MM.1S (cell line): Measurements from ENCODE around the gene CDC27.

Source experiments
- DNase-seq: peaks from one replicate; pipeline ENCODE4 v3.0.0-alpha.2; 2015
- H2AFZ ChIP-seq: fragments of 300-600 bp; sonication (generic); 2 replicates; pipeline ENCODE4 v1.6.0; 2016; ENCODE audit warnings: antibody characterized with exemption, low read length
- H3F3A ChIP-seq: fragments of 300-600 bp; sonication (generic); 2 replicates; pipeline ENCODE4 v1.6.1; 2016; ENCODE audit warnings: mild to moderate bottlenecking, antibody characterized with exemption, low read length, moderate library complexity, mixed read lengths; ENCODE audit not compliant: insufficient read depth
- H3K27ac ChIP-seq: fragments of 300-600 bp; sonication (generic); 2 replicates; pipeline ENCODE4 v1.5.1; 2016; ENCODE audit warnings: mild to moderate bottlenecking, low read length
- H3K27me3 ChIP-seq: fragments of 300-600 bp; sonication (generic); replicated peaks from 2 replicates; pipeline ENCODE4 v1.6.0; 2016; ENCODE audit warnings: low read length; ENCODE audit not compliant: insufficient read depth
- H3K36me3 ChIP-seq: fragments of 300-600 bp; sonication (generic); replicated peaks from 2 replicates; pipeline ENCODE4 v1.6.1; 2016; ENCODE audit warnings: mild to moderate bottlenecking, low read length, mixed read lengths; ENCODE audit not compliant: insufficient read depth
- H3K4me1 ChIP-seq: fragments of 300-600 bp; sonication (generic); 2 replicates; pipeline ENCODE4 v1.6.1; 2016; ENCODE audit warnings: low read length, mixed read lengths
- H3K4me2 ChIP-seq: fragments of 300-600 bp; sonication (generic); 2 replicates; pipeline ENCODE4 v1.6.0; 2016; ENCODE audit warnings: low read depth, low read length
- H3K4me3 ChIP-seq: fragments of 300-600 bp; sonication (generic); 2 replicates; pipeline ENCODE4 v1.5.1; 2016; ENCODE audit warnings: low read length, mixed read lengths
- H3K79me2 ChIP-seq: fragments of 300-600 bp; sonication (generic); 2 replicates; pipeline ENCODE4 v1.6.1; 2016; ENCODE audit warnings: mixed run types, low read length, mixed read lengths
- H3K9ac ChIP-seq: fragments of 300-600 bp; sonication (generic); 2 replicates; pipeline ENCODE4 v1.6.1; 2016; ENCODE audit warnings: low read length, mixed read lengths
- H3K9me2 ChIP-seq: fragments of 300-600 bp; sonication (generic); replicated peaks from 2 replicates; pipeline ENCODE4 v1.6.1; 2016; ENCODE audit warnings: mild to moderate bottlenecking, low read length, mixed read lengths; ENCODE audit not compliant: insufficient read depth
- H3K9me3 ChIP-seq: fragments of 300-600 bp; sonication (generic); replicated peaks from 2 replicates; pipeline ENCODE4 v1.6.1; 2016; ENCODE audit warnings: mild to moderate bottlenecking, low read length, mixed read lengths; ENCODE audit not compliant: insufficient read depth
- H4K20me1 ChIP-seq: fragments of 300-600 bp; sonication (generic); 2 replicates; pipeline ENCODE4 v1.6.1; 2016; ENCODE audit warnings: mild to moderate bottlenecking, low read length, moderate library complexity, mixed read lengths; ENCODE audit not compliant: insufficient read depth
- CTCF ChIP-seq: fragments of 300-600 bp; sonication (generic); IDR thresholded peaks from 2 replicates; pipeline ENCODE4 v1.5.1; 2016; ENCODE audit warnings: antibody characterized with exemption, low read length, mixed read lengths
- EZH2 ChIP-seq: fragments of 300-600 bp; sonication (generic); optimal IDR thresholded peaks from 2 replicates; pipeline ENCODE3; 2017; ENCODE audit warnings: low read depth, mild to moderate bottlenecking, antibody characterized with exemption, low read length, mixed read lengths
- EZH2phosphoT487 ChIP-seq: fragments of 300-600 bp; sonication (generic); IDR thresholded peaks from 2 replicates; pipeline ENCODE4 v1.6.1; 2018; ENCODE audit warnings: antibody characterized with exemption, low read length

The CDC27 gene

GRCh38 chr17:47214931-47215330 is 25.8 kb upstream of the CDC27 start:
- H3K27ac ChIP-seq, result no peak overlapping the region
- H4K20me1 ChIP-seq, result no peaks in the 10 kb centered on the region
- H3F3A ChIP-seq, result no peaks in the 10 kb centered on the region
- no peaks in the 10 kb centered on the region for H3K27me3 ChIP-seq
- H3K4me1 ChIP-seq, result peaks cover 12% of the 10 kb centered on the region
- no peak overlapping the region for H3K4me3 ChIP-seq
- no peaks in the 10 kb centered on the region for H3K36me3 ChIP-seq
- DNase-seq, result no peak
- H3K4me2 ChIP-seq, result no peak overlapping the region
- no peak overlapping the region for H3K9ac ChIP-seq
- H3K9me2 ChIP-seq, result no peaks in the 10 kb centered on the region
- H3K79me2 ChIP-seq, result no peaks in the 10 kb centered on the region
- H2AFZ ChIP-seq, result no peak overlapping the region
- H3K9me3 ChIP-seq, result no peaks in the 10 kb centered on the region
- TF ChIP-seq EZH2phosphoT487 (no peak), CTCF (no peak), EZH2 (no peak)

GRCh38 chr17:47213540-47213939 is 24.4 kb upstream of the CDC27 start:
- H3K27me3 ChIP-seq, result no peaks in the 10 kb centered on the region
- no peak overlapping the region for H3K27ac ChIP-seq
- no peak overlapping the region for H2AFZ ChIP-seq
- no peaks in the 10 kb centered on the region for H3K9me3 ChIP-seq
- H3K4me1 ChIP-seq, result peaks cover 12% of the 10 kb centered on the region
- TF ChIP-seq CTCF (no peak), EZH2phosphoT487 (no peak), EZH2 (no peak)
- no peak overlapping the region for H3K4me3 ChIP-seq
- DNase-seq, result no peak
- H3F3A ChIP-seq, result no peaks in the 10 kb centered on the region
- no peaks in the 10 kb centered on the region for H3K9me2 ChIP-seq
- H3K36me3 ChIP-seq, result no peaks in the 10 kb centered on the region
- H3K9ac ChIP-seq, result no peak overlapping the region
- H3K79me2 ChIP-seq, result no peaks in the 10 kb centered on the region
- H3K4me2 ChIP-seq, result no peak overlapping the region
- no peaks in the 10 kb centered on the region for H4K20me1 ChIP-seq

GRCh38 chr17:47212458-47212857 is 23.4 kb upstream of the CDC27 start:
- no peak overlapping the region for H3K4me3 ChIP-seq
- no peaks in the 10 kb centered on the region for H3F3A ChIP-seq
- no peak overlapping the region for H3K9ac ChIP-seq
- H3K9me3 ChIP-seq, result no peaks in the 10 kb centered on the region
- no peaks in the 10 kb centered on the region for H4K20me1 ChIP-seq
- H3K36me3 ChIP-seq, result no peaks in the 10 kb centered on the region
- no peaks in the 10 kb centered on the region for H3K27me3 ChIP-seq
- peak overlapping the region; percentile 6 for H2AFZ ChIP-seq
- H3K4me1 ChIP-seq, result peaks cover 12% of the 10 kb centered on the region
- H3K79me2 ChIP-seq, result no peaks in the 10 kb centered on the region
- peak; percentile 26 for DNase-seq
- no peak for TF ChIP-seq CTCF
- no peak for TF ChIP-seq EZH2
- TF ChIP-seq EZH2phosphoT487, result no peak
- no peaks in the 10 kb centered on the region for H3K9me2 ChIP-seq
- no peak overlapping the region for H3K27ac ChIP-seq
- peak overlapping the region; percentile 19 for H3K4me2 ChIP-seq

GRCh38 chr17:47210779-47211178 is 21.7 kb upstream of the CDC27 start:
- Histone ChIP-seq H3K27ac (no peak overlapping the region), H3K4me2 (no peak overlapping the region), H3K9ac (no peak overlapping the region), H2AFZ (no peak overlapping the region), H4K20me1 (no peaks in the 10 kb centered on the region), H3F3A (peaks cover 8% of the 10 kb centered on the region), H3K4me3 (no peak overlapping the region), H3K36me3 (no peaks in the 10 kb centered on the region), H3K9me2 (no peaks in the 10 kb centered on the region), H3K79me2 (no peaks in the 10 kb centered on the region), H3K9me3 (no peaks in the 10 kb centered on the region), H3K27me3 (no peaks in the 10 kb centered on the region), H3K4me1 (peaks cover 25% of the 10 kb centered on the region)
- DNase-seq, result no peak
- TF ChIP-seq EZH2 (no peak), EZH2phosphoT487 (no peak), CTCF (no peak)
